CD4-positive, alpha-beta memory T cell (primary cell): ENCODE measurements around the gene CLEC2A. TPM values are rescaled to one million over a fixed set of nuclear protein-coding genes. Genes with fewer than 3 reads are reported as not detected.

Source experiments
- CTCF ChIA-PET: fragments of 350-600 bp; sonication (Branson Sonifier 250); formaldehyde crosslinking; loops from one replicate; lab custom pipeline; 2021; ENCODE audit warnings: inconsistent platforms; ENCODE audit not compliant: partially characterized antibody; lab: Charles Lee
- POLR2A ChIA-PET: fragments of 350-600 bp; sonication (Branson Sonifier 250); formaldehyde crosslinking; loops from one replicate; lab custom pipeline; 2021; ENCODE audit not compliant: partially characterized antibody; lab: Charles Lee
- DNase-seq, 5 donors: peaks; one replicate each; pipeline versions ENCODE4 v3.0.0 to v3.0.0-alpha.2; 2020 to 2022; ENCODE audit warnings: mixed read lengths in 1 of 5
- H3K27ac ChIP-seq: one replicate; pipeline ENCODE4 v1.7.0; 2013; ENCODE audit warnings: low read depth, low read length
- H3K27me3 ChIP-seq: 2 replicates; pipeline ENCODE4 v1.7.0; 2013; ENCODE audit warnings: mild to moderate bottlenecking, low read length, moderate library complexity; ENCODE audit not compliant: insufficient read depth
- H3K36me3 ChIP-seq: 2 replicates; pipeline ENCODE4 v1.7.0; 2013; ENCODE audit warnings: mild to moderate bottlenecking, low read length, moderate library complexity; ENCODE audit not compliant: insufficient read depth
- H3K4me1 ChIP-seq: 2 replicates; pipeline ENCODE4 v1.7.0; 2013; ENCODE audit warnings: mild to moderate bottlenecking, low read length, moderate library complexity; ENCODE audit not compliant: insufficient read depth
- H3K4me3 ChIP-seq, 2 donors: one replicate each; pipeline ENCODE4 v1.7.0; 2013; ENCODE audit warnings: low read length in 2 of 2, mild to moderate bottlenecking in 1 of 2
- H3K9me3 ChIP-seq, 2 donors: one replicate each; pipeline ENCODE4 v1.7.0; 2013; ENCODE audit warnings: low read length in 2 of 2, control low read depth in 1 of 2; ENCODE audit not compliant: control insufficient read depth in 1 of 2
- H3K27ac Mint-ChIP-seq, 7 donors: one replicate each; pipeline ENCODE4 v1.8.0; 2020 to 2021; ENCODE audit warnings: mixed read lengths in 7 of 7, mild to moderate bottlenecking in 6 of 7, inconsistent platforms in 3 of 7, moderate library complexity in 3 of 7
- H3K27me3 Mint-ChIP-seq, 2 donors: one replicate each; pipeline ENCODE4 v1.8.0; 2020 to 2021; ENCODE audit warnings: mixed read lengths in 2 of 2
- H3K36me3 Mint-ChIP-seq, 2 donors: one replicate each; pipeline ENCODE4 v1.8.0; 2020 to 2021; ENCODE audit warnings: mixed read lengths in 2 of 2, inconsistent platforms in 1 of 2, mild to moderate bottlenecking in 1 of 2
- H3K4me1 Mint-ChIP-seq, 4 donors: one replicate each; pipeline ENCODE4 v1.8.0; 2020 to 2021; ENCODE audit warnings: mixed read lengths in 4 of 4, mild to moderate bottlenecking in 1 of 4
- H3K4me3 Mint-ChIP-seq, 8 donors: one replicate each; pipeline ENCODE4 v1.8.0; 2020 to 2021; ENCODE audit warnings: mixed read lengths in 8 of 8, mild to moderate bottlenecking in 7 of 8, moderate library complexity in 6 of 8, inconsistent platforms in 3 of 8
- H3K9me3 Mint-ChIP-seq, 8 donors: one replicate each; pipeline ENCODE4 v1.8.0; 2020 to 2021; ENCODE audit warnings: mixed read lengths in 8 of 8, mild to moderate bottlenecking in 5 of 8, inconsistent platforms in 3 of 8, moderate library complexity in 1 of 8
- intact Hi-C: fragments of 100-400 bp; cut with micrococcal nuclease; formaldehyde crosslinking; loops from one replicate; pipeline ENCODE4 v1.15.1; 2023
- polyA plus RNA-seq, 2 donors: library from polyadenylated mRNA; unstranded; fragments of 300-500 nt; fragmentation: Illumina TruSeq; gene quantifications; one replicate each; pipeline ENCODE4 v1.2.3, GENCODE V29; 2021
- total RNA-seq, 2 experiments: library from RNA; stranded (reverse); gene quantifications; one replicate each; pipeline ENCODE4 v1.2.3, GENCODE V29; 2021

CLEC2A gene
- total and polyA plus RNA-seq, 4 experiments from 2014 or later: not detected

DNA sequence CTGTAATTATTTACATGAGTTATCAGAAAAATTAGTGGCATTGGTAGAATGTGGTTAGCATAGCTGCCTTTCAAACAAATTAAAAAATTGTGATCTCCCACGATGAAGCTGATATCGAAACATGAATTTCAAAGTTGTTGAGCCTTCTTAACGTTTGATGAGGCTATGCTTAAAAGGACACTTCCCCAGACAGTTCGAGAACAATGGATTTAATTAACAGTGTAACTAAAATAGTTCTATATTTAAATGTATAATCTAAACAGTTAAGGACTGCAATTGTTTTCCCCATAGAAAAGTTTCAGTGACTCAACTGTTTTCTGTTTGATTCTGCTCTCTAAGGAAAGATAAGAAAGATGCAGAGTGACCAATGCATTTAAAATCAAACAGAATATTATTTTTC is 64.6 kb downstream of the CLEC2A start:
- POLR2A ChIA-PET: interaction anchor here (1.1 to 5.0 kb wide), 13 partner anchors 12 to 346 kb away, joined by 3 to 63 read pairs (median 6); partner anchors contain the start of genes CD69 and GABARAPL1
- DNase-seq: no peak
- Mint-ChIP-seq H3K4me1 (peaks cover 17 to 49% (median 37%) of the 10 kb centered on the region in 4 donors), H3K36me3 (peaks cover 23 to 52% of the 10 kb centered on the region in 2 donors), H3K9me3 (peaks cover 3 to 17% (median 14%) of the 10 kb centered on the region in 8 donors), H3K4me3 (peak overlapping the region; percentile 90 to 98 (median 94)), H3K27me3 (no peaks in the 10 kb centered on the region), H3K27ac (peak overlapping the region; percentile 65 to 93 (median 87))
- Histone ChIP-seq H3K27ac (peak overlapping the region; percentile 55), H3K36me3 (no peaks in the 10 kb centered on the region), H3K4me1 (peaks cover 31% of the 10 kb centered on the region), H3K27me3 (no peaks in the 10 kb centered on the region), H3K4me3 (peak overlapping the region; percentile 64 to 77), H3K9me3 (no peaks in the 10 kb centered on the region)
- CTCF ChIA-PET: interaction anchor here (1.5 to 5.4 kb wide), 5 partner anchors 53 to 125 kb away, joined by 3 to 31 read pairs (median 5); no protein-coding TSS in a partner anchor
- intact Hi-C loops: loop anchor here (5.0 kb wide), 1 partner anchor 745 kb away; the partner anchor contains the start of gene MAGOHB

DNA sequence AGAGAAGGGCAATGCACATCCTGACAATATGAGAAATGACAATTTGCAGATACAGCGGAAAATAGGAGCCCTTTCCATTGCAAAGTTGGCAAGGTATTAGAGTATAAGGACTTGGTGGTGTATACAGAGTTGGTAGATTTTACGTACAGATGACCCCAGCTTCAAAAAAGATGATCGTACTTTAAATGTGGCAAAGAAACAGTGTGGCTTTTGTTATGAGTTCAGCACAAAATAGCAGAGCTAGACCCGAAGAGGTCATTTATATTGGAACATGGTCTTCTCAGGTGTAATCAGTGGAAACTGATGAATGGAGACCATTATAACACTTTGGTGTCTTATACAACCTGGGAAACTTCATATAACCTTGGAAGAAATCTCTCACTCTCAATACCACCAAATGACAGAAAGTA is 65.3 kb downstream of the CLEC2A start:
- peaks cover 25 to 56% of the 10 kb centered on the region in 2 donors for H3K36me3 Mint-ChIP-seq
- ChIA-PET POLR2A (interaction anchor here (0.7 to 5.0 kb wide), 11 partner anchors 9 to 346 kb away, joined by 3 to 63 read pairs (median 6); partner anchors contain the start of genes CD69 and GABARAPL1), CTCF (interaction anchor here (1.5 to 5.4 kb wide), 5 partner anchors 52 to 125 kb away, joined by 3 to 31 read pairs (median 5); no protein-coding TSS in a partner anchor)
- peaks cover 34% of the 10 kb centered on the region for H3K4me1 ChIP-seq
- H3K27me3 Mint-ChIP-seq: no peaks in the 10 kb centered on the region
- H3K4me3 ChIP-seq: peak overlapping the region; percentile 64 to 77
- peak overlapping the region; percentile 86 to 92 (median 88) for H3K27ac Mint-ChIP-seq
- no peak for DNase-seq
- H3K4me3 Mint-ChIP-seq: peak overlapping the region; percentile 90 to 98 (median 94)
- no peaks in the 10 kb centered on the region for H3K27me3 ChIP-seq
- intact Hi-C loops: loop anchor here (5.0 kb wide), 1 partner anchor 745 kb away; the partner anchor contains the start of gene MAGOHB
- peaks cover 3 to 19% (median 14%) of the 10 kb centered on the region in 8 donors for H3K9me3 Mint-ChIP-seq
- peak overlapping the region; percentile 55 for H3K27ac ChIP-seq
- H3K9me3 ChIP-seq: no peaks in the 10 kb centered on the region
- peaks cover 18 to 51% (median 38%) of the 10 kb centered on the region in 4 donors for H3K4me1 Mint-ChIP-seq
- H3K36me3 ChIP-seq: no peaks in the 10 kb centered on the region

DNA sequence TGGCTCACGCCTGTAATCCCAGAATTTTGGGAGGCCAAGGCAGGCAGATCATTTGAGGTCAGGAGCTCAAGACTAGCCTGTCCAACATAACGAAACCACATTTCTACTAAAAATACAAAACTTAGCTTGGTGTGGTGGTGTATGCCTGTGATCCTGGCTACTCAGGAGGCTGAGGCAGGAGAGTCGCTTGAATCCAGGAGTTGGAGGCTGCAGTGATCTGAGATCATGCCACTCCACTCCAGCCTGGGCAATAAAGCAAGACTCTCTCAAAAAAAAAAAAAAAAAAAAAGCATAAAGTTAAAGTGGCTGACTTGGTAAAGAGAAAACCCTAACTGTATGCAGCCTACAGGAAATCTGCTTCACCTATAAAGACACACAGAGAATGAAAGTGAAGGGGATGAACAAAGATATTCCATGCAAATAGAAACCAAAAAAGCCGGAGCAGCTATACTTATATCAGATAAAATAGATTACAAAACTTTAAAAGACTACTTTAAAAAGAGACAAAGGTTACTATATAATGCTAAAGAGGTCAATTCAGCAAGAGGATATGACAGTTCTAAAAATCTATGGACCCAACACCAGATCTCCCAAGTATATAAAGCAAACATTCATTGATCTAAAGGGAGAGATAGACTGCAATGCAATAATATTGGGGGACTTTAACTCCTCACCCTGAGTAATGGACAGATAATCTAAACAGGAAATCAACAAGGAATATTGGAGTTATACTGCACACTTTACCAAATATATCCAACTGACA is 67.1 kb downstream of the CLEC2A start:
- Mint-ChIP-seq H3K4me1 (peaks cover 21 to 54% (median 37%) of the 10 kb centered on the region in 4 donors), H3K9me3 (peaks cover 3 to 19% (median 14%) of the 10 kb centered on the region in 8 donors), H3K27ac (peak overlapping the region; percentile 53 to 93 (median 91)), H3K36me3 (peaks cover 32 to 61% of the 10 kb centered on the region in 2 donors), H3K27me3 (no peaks in the 10 kb centered on the region), H3K4me3 (peak overlapping the region; percentile 71 to 96 (median 92))
- DNase-seq: peak in 1 of 5 donors; percentile 21
- POLR2A ChIA-PET: no interaction called here
- H3K27me3 ChIP-seq: no peaks in the 10 kb centered on the region
- H3K36me3 ChIP-seq: no peaks in the 10 kb centered on the region
- peak overlapping the region; percentile 47 for H3K27ac ChIP-seq
- CTCF ChIA-PET: interaction anchor here (0.7 to 5.4 kb wide), 4 partner anchors 9 to 114 kb away, joined by 3 to 31 read pairs (median 12); no protein-coding TSS in a partner anchor
- H3K4me3 ChIP-seq: peak overlapping the region; percentile 33 to 43
- H3K9me3 ChIP-seq: no peaks in the 10 kb centered on the region
- intact Hi-C loops: loop anchor here (5.0 kb wide), 1 partner anchor 747 kb away; the partner anchor contains the start of gene MAGOHB
- H3K4me1 ChIP-seq: peaks cover 31% of the 10 kb centered on the region

Other genes starting within 250 kb of the CLEC2A start
- gene CLECL1, start 199.3 kb downstream of the CLEC2A start, total RNA-seq: 1 to 10 TPM; 7.2 to 8.6 TPM
- 1 to 10 TPM; 4.3 to 7.5 TPM for gene CLECL1, start 199.3 kb downstream of the CLEC2A start, polyA plus RNA-seq
- 10 to 100 TPM; 31.0 to 35.9 TPM for gene CD69, start 171.5 kb downstream of the CLEC2A start, total RNA-seq
- 1,000 to 10,000 TPM in 1 of 2 donors, 100 to 1,000 TPM in 1; 145 to 1,121 TPM for gene CD69, start 171.5 kb downstream of the CLEC2A start, polyA plus RNA-seq
- gene KLRF1, start 104.9 kb downstream of the CLEC2A start, total RNA-seq: under 1 TPM; 0.28 to 0.49 TPM
- gene KLRF1, start 104.9 kb downstream of the CLEC2A start, polyA plus RNA-seq: 1 to 10 TPM in 1 of 2 donors, under 1 TPM in 1; 0.30 to 1.1 TPM
- gene CLEC2B, start 63.0 kb downstream of the CLEC2A start, total RNA-seq: 10 to 100 TPM; 72.5 to 74.6 TPM
- 10 to 100 TPM; 42.2 to 79.8 TPM for gene CLEC2B, start 63.0 kb downstream of the CLEC2A start, polyA plus RNA-seq
- not detected for gene KLRF2, start 50.9 kb downstream of the CLEC2A start, total RNA-seq
- gene KLRF2, start 50.9 kb downstream of the CLEC2A start, polyA plus RNA-seq: not detected
- under 1 TPM in 1 of 2 experiments, not detected in 1; 0.22 TPM for gene CLEC12A, start 39.0 kb upstream of the CLEC2A start, total RNA-seq
- not detected for gene CLEC12A, start 39.0 kb upstream of the CLEC2A start, polyA plus RNA-seq
- not detected for gene CLEC1B, start 66.8 kb upstream of the CLEC2A start, total RNA-seq
- not detected for gene CLEC1B, start 66.8 kb upstream of the CLEC2A start, polyA plus RNA-seq
- gene CLEC12B, start 78.3 kb upstream of the CLEC2A start, total RNA-seq: not detected
- not detected for gene CLEC12B, start 78.3 kb upstream of the CLEC2A start, polyA plus RNA-seq
- gene CLEC9A, start 98.3 kb upstream of the CLEC2A start, total RNA-seq: not detected
- not detected for gene CLEC9A, start 98.3 kb upstream of the CLEC2A start, polyA plus RNA-seq
- not detected for gene CLEC1A, start 166.6 kb upstream of the CLEC2A start, total RNA-seq
- not detected for gene CLEC1A, start 166.6 kb upstream of the CLEC2A start, polyA plus RNA-seq
- 1 to 10 TPM in 1 of 2 experiments, under 1 TPM in 1; 0.89 to 1.3 TPM for gene CLEC7A, start 197.8 kb upstream of the CLEC2A start, total RNA-seq
- gene CLEC7A, start 197.8 kb upstream of the CLEC2A start, polyA plus RNA-seq: under 1 TPM in 1 of 2 donors, not detected in 1; 0.46 TPM
- gene OLR1, start 239.8 kb upstream of the CLEC2A start, total RNA-seq: under 1 TPM in 1 of 2 experiments, not detected in 1; 0.42 TPM
- not detected for gene OLR1, start 239.8 kb upstream of the CLEC2A start, polyA plus RNA-seq
- not detected for gene TMEM52B, start 246.7 kb upstream of the CLEC2A start, total RNA-seq
- gene TMEM52B, start 246.7 kb upstream of the CLEC2A start, polyA plus RNA-seq: not detected